LNCaP clone FGC (cell line): ENCODE results near the gene LCN2.

Source experiments
- DNase-seq: peaks from one replicate; pipeline ENCODE4 v3.0.0-alpha.2; 2011; ENCODE audit warnings: low read depth
- H3K4me3 ChIP-seq: 2 replicates; pipeline ENCODE4 v1.5.1; 2011; ENCODE audit warnings: mild to moderate bottlenecking, low read depth, low read length, control low read depth
- TF ChIP-seq, protein P1 (sequence below): IDR thresholded peaks from 2 replicates; pipeline ENCODE4 v1.5.1; 2012; ENCODE audit warnings: mild to moderate bottlenecking; ENCODE audit not compliant: control insufficient read depth, insufficient read depth; ENCODE audit errors: extremely low read depth

Gene LCN2

DNA sequence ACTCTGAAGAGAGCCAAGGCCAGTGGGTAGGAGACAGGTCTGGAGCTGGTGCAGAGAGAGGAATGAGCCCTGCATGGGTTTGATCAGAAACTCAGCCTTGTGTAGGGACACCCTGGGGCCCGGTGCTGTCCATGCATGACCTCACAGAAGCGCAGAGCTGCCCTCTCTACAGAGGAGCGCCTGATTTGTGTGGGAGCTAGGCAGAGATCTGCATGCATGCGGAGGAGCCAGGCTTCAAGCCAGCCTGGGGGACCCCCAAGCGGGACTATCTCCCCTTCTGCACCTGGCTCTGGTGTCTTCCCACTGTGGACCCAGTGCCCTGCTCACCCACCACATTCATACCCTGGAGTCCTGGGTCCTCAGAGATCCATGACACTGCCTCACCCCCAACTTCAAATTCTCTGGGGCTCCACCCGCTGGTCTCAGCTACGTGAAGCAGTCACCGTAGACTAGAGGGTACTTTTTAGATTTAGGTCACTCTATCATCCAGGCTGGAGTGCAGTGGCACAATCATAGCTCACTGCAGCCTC, 2.6 kb upstream of the LCN2 start:
- DNase-seq, result no peak
- TF ChIP-seq, protein P1, sequence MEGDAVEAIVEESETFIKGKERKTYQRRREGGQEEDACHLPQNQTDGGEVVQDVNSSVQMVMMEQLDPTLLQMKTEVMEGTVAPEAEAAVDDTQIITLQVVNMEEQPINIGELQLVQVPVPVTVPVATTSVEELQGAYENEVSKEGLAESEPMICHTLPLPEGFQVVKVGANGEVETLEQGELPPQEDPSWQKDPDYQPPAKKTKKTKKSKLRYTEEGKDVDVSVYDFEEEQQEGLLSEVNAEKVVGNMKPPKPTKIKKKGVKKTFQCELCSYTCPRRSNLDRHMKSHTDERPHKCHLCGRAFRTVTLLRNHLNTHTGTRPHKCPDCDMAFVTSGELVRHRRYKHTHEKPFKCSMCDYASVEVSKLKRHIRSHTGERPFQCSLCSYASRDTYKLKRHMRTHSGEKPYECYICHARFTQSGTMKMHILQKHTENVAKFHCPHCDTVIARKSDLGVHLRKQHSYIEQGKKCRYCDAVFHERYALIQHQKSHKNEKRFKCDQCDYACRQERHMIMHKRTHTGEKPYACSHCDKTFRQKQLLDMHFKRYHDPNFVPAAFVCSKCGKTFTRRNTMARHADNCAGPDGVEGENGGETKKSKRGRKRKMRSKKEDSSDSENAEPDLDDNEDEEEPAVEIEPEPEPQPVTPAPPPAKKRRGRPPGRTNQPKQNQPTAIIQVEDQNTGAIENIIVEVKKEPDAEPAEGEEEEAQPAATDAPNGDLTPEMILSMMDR, result no peak
- H3K4me3 ChIP-seq, result no peak overlapping the region

GRCh38 chr9:128148509-128149000, 698 bp upstream of the LCN2 start:
- TF ChIP-seq, protein P1, result no peak
- H3K4me3 ChIP-seq, result no peak overlapping the region
- DNase-seq, result no peak

DNA sequence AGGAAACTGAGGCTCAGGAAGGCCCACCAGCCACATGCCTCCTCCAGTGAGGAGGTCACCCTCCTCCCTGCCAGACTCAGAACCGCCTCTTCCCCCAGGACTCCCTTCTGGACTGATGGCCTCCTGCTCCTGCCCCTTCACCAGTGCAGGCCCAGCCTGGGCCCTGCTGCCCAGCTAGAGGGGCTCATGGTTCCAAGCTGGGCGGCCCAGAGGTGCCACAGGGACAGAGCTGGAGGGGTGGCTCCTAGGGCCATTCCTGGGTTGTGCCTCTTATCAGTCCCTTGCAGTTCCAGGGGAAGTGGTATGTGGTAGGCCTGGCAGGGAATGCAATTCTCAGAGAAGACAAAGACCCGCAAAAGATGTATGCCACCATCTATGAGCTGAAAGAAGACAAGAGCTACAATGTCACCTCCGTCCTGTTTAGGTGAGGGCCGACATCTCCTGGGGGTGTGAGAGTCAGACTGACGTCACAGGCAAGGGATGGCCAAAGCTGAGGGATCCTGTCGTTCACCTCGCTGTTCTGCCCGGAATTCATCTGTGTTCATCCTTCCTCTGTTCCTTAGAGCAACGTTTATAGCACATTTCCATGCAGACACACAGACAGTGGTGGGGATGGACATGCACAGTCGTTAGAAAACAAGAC, 819 bp downstream of the LCN2 start:
- no peak for DNase-seq
- no peak overlapping the region for H3K4me3 ChIP-seq
- TF ChIP-seq, protein P1, result no peak

DNA sequence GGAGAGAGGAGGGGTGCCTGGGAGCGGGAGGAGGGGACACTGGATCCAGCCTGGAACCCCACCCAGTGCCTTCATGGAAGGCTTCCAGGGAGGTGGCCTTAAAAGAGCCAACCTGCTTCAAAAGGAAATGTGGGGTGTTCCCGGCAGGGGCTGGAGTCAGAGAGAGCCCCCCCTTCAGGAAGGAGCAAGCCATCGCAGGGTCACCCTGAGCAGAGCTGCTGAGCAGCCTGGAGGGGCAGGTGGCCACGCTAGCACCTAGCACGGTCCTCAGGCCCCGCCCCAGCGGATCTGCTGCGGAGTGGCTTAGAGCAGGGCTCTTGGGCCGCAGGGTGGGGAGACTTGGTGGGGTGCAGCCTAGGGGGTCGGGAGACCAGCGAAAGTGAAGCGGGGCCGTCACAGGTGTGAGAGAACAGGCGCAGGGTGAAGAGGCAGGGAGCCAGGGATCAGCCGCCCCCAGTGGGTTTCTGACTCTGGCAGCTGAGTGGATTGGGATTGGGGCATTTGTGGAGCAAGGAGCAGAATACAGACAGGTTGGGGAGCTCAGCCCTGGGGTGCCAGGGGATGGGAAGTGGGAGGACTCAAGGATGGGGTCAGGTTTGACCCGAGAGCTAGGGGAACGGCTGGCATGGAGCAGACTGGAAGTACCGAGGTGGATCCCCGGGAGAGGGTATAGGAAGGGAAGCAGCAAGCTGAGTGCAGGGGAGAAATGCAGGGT, 1.5 kb downstream of the LCN2 start:
- DNase-seq, result no peak
- TF ChIP-seq, protein P1, result no peak
- H3K4me3 ChIP-seq, result no peak overlapping the region

GRCh38 chr9:128151309-128152132, 2.3 kb downstream of the LCN2 start:
- no peak for DNase-seq
- TF ChIP-seq, protein P1, result no peak
- no peak overlapping the region for H3K4me3 ChIP-seq

GRCh38 chr9:128152133-128153059, 3.1 kb downstream of the LCN2 start:
- TF ChIP-seq, protein P1, result no peak
- H3K4me3 ChIP-seq, result no peak overlapping the region
- no peak for DNase-seq
